Stimulated activated CD4-positive, alpha-beta T cell treated with anti-CD3 and anti-CD28 coated beads, Interleukin-2, amount 100 ng/mL, for 48 hours (primary cell): Measurements from ENCODE around the gene AIF1L.
"Not testable (repeated sequence)": the region's sequence is repeated elsewhere in the genome, so short reads cannot be mapped to it uniquely, and the experiment has no call there.

Source experiments
- DNase-seq, 2 donors: peaks; one replicate each; pipeline ENCODE4 v3.0.0-alpha.2; 2020

The AIF1L gene

GRCh38 chr9:131125288-131126058 lies 29.1 kb downstream of the AIF1L start, which contains the start of gene NUP214:
NUP214 (plus strand) TSS chr9:131125586; CDS start chr9:131125705, 119 bp downstream.
- peak; percentile 100 for DNase-seq

GRCh38 chr9:131126059-131126426 lies 29.7 kb downstream of the AIF1L start:
- no peak for DNase-seq

- DNase-seq: no peak
Observed at GRCh38 chr9:131129183-131129582, 32.9 kb downstream of the AIF1L start.

- no peak for DNase-seq
Observed at GRCh38 chr9:131138676-131139075, 42.3 kb downstream of the AIF1L start.

- no peak for DNase-seq
Observed at GRCh38 chr9:131140112-131140511, 43.8 kb downstream of the AIF1L start.

GRCh38 chr9:131140550-131140949 lies 44.2 kb downstream of the AIF1L start:
- no peak for DNase-seq

- no peak for DNase-seq
Observed at GRCh38 chr9:131142160-131142559, 45.8 kb downstream of the AIF1L start.

GRCh38 chr9:131144201-131144600 lies 47.9 kb downstream of the AIF1L start:
- no peak for DNase-seq

- no peak for DNase-seq
Observed at GRCh38 chr9:131145245-131145644, 48.9 kb downstream of the AIF1L start.

GRCh38 chr9:131146186-131146585 lies 49.9 kb downstream of the AIF1L start:
- no peak for DNase-seq

GRCh38 chr9:131148276-131148675 lies 51.9 kb downstream of the AIF1L start:
- no peak for DNase-seq

- no peak for DNase-seq
Observed at GRCh38 chr9:131148966-131149687, 52.8 kb downstream of the AIF1L start.

- DNase-seq: no peak
Observed at GRCh38 chr9:131149688-131150053, 53.3 kb downstream of the AIF1L start.

GRCh38 chr9:131153595-131153994 lies 57.3 kb downstream of the AIF1L start:
- DNase-seq: no peak

GRCh38 chr9:131158673-131159072 lies 62.3 kb downstream of the AIF1L start:
- DNase-seq: not testable (repeated sequence)

GRCh38 chr9:131160416-131161112 lies 64.2 kb downstream of the AIF1L start:
- no peak for DNase-seq

- no peak for DNase-seq
Observed at GRCh38 chr9:131161585-131161984, 65.3 kb downstream of the AIF1L start.

- DNase-seq: no peak
Observed at GRCh38 chr9:131162886-131163285, 66.6 kb downstream of the AIF1L start.

GRCh38 chr9:131165523-131165922 lies 69.2 kb downstream of the AIF1L start:
- no peak for DNase-seq

- DNase-seq: no peak
Observed at GRCh38 chr9:131167146-131167692, 70.9 kb downstream of the AIF1L start.

- DNase-seq: no peak
Observed at GRCh38 chr9:131167936-131168335, 71.6 kb downstream of the AIF1L start.

GRCh38 chr9:131169563-131170240 lies 73.4 kb downstream of the AIF1L start:
- DNase-seq: no peak
